Measurements from ENCODE around the gene PLOD3.

The PLOD3 gene

GRCh38 chr7:101238226-101239182 is 21.1 kb upstream of the PLOD3 start:
- DNase-seq: no peak

DNA sequence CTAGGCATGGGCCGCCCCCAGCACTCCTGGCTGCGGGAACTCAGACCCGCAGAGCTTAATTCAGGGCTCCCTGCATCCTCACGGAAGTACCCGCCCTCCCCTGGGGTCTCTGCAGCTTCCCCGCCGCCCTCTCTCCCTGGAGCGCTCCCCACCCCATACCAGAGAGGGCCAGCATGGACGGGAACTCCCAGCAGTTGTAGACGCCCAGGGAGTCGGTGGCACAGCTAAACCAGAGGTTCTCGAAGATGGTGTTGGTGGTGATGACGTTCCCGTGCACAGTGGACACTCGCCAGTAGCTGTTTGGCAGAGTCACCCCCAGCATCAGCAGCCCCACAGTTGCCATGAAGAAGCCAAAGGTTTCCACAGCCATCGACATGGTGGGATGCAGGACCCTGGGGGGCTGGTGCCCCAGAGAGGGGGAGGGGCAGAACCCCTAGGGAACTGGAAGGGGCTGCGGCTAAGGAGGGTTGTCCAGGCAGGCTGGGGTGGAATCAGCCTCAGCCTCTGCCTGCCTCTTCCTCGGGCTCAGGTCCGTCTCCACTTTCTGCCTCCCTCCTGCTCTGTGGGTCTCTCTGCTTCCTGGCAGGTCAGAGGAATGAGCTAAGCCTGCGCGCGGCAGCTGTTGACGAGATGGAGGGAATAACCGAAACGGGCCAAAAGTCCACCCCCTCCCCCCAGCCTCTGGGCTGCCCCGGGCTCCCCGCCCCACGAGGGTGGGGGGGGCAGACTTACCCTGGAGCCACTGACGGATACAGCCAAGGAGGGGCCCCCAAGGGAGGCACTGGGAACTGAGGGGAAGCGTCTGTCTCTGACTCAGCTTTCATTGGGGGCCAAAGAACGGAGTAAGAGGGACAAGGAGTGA is 20.1 kb upstream of the PLOD3 start, which contains the start of gene CLDN15:
CLDN15 (minus strand) TSS at position 597 of the 862 bp plus-strand sequence; CDS start at position 376, 221 bp downstream.
- DNase-seq: no peak

- DNase-seq: no peak
These were observed 19.0 kb upstream of the PLOD3 start for GRCh38 chr7:101236292-101236835.

- no peak for DNase-seq
These were observed 18.1 kb upstream of the PLOD3 start for GRCh38 chr7:101235522-101235921.

DNA sequence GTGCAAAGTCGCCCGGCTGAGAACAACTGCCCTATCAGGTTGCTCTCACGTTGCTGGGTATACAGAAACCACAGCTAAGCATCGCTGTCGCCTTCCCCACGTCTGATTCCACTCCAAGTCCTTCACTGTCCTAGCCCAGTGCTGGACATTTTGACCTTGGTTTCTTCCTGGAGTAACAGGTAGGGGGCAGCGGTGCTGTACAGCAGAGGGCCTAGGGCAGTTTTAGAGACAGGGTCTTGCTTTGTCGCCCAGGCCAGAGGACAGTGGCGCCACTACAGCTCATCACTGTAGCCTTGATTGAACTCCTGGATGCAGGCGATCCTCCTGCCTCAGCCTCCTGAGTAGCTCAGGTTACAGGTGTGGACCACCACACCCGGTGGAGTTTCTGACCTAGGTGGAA is 17.7 kb upstream of the PLOD3 start:
- no peak for DNase-seq

- no peak for DNase-seq
These were observed 17.3 kb upstream of the PLOD3 start for GRCh38 chr7:101234636-101235035.

GRCh38 chr7:101233907-101234547 is 16.6 kb upstream of the PLOD3 start:
- no peak for DNase-seq

GRCh38 chr7:101232141-101232850 is 14.9 kb upstream of the PLOD3 start:
- no peak for DNase-seq

DNA sequence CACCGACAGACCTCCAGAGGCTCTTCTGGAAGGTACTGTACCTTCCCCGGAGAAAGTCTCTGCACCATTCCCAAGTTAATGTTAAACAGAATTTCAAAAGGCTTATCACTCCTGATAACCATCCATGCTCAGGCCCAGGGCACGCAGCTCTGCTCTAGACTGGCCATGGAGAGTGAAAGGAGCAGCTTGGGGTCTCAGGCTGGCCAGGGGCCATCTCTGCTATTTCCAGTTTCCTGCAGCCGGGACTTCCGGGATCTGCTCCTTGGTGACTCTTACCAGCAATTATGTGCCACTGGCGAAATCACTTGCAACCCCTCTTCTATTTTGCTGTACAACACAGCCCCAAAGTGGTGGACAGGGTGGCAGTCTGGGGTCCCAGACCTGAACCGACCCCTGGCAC is 14.3 kb upstream of the PLOD3 start:
- no peak for DNase-seq

GRCh38 chr7:101226721-101227120 is 9.3 kb upstream of the PLOD3 start:
- no peak for DNase-seq

- DNase-seq: no peak
These were observed 8.3 kb upstream of the PLOD3 start for GRCh38 chr7:101225650-101226049.

DNA sequence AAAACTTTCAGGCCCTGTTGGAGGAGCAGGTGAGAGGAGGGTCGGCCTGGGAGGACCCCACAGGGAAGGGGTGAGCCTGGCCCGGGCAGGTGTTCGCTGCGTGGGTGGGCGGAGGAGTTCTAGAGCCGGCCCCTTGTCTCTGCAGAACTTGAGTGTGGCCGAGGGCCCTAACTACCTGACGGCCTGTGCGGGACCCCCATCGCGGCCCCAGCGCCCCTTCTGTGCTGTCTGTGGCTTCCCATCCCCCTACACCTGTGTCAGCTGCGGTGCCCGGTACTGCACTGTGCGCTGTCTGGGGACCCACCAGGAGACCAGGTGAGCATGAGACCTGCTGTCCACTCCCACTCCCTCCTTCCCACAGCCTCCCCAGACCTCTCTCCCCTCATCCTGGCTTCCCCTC is 6.1 kb upstream of the PLOD3 start:
- DNase-seq: no peak

DNA sequence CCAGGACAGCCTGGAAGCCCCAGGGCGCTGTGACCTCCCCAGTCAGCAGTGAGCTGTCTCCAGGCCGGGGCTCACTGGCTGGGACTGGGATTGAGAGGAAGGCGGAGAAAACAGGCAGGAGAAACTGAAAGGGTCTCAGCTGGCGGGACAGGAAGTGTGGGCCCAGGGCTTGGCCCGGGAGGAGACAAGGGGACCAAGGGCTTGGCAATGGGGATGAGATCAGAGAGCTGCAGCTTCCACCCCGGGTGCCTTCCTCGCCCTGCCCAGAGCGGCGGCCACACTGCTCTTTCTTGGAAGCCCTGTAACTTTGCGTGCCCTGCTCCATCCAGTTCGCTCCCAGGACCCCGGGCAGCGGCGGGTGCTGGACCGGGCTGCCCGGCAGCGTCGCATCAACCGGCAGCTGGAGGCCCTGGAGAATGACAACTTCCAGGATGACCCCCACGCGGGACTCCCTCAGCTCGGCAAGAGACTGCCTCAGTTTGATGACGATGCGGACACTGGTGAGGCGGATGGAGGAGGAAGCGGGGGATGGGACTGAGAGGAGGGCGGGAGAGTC is 5.0 kb upstream of the PLOD3 start:
- no peak for DNase-seq

DNA sequence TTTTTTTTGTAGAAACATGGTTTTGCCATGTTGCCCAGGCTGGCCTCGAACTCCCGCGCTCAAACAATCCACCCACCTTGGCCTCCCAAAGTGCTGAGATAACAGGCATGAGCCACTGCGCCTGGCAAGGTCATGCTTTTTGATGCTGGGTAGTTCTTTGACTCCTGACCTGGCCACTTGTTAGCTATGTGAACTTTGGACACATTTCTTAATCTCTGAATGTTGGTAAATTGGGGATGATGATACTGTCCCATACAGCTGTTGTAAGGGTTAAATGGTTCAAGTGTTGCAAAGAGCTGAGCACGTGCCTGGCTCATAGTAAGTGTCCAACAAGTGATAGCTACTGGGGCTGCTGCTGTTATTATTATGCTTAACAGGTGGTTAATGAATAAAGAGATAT is 2.9 kb upstream of the PLOD3 start:
- DNase-seq: no peak

DNA sequence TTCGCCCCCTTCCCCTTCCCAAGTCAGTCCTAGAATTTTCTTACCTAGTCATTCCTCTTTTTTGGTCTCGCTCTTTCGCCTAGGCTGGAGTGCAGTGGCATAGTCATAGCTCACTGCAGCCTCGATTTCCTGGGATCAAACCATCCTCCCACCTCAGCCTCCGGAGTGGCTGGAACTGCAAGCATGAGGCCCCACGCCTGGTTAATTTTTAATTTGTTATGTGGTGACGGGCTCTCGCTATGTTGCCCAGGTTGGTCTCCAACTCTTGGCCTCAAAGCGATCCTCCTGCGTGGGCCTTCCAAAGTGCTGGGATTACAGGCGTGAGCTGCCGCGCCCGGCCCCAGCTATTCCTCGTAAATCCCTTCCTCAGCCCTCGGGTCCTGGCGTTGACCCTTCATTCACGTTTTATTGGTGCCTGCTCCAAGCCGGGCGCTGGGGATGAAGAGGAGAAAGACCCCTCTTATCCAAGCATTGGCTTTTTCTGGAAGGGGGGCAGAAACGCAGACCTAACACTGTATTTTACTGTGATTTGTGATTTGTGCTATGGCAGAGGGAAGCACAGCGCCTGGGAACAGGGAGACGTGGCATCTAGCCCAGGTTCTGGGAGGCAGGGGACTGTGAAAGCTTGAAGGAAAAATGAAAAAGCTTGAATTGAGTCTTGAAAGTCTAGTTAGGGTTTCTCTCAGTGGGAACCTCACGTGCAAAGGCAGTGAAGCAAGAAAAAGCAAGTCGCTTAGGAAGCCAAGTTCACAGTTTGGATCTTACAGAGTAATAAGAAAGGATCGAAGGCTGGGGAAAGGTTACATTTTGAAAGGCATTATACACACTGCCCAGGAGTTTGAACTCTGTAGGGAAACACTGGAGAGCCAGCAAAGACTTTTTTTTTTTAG is 1.1 kb upstream of the PLOD3 start:
- no peak for DNase-seq

DNA sequence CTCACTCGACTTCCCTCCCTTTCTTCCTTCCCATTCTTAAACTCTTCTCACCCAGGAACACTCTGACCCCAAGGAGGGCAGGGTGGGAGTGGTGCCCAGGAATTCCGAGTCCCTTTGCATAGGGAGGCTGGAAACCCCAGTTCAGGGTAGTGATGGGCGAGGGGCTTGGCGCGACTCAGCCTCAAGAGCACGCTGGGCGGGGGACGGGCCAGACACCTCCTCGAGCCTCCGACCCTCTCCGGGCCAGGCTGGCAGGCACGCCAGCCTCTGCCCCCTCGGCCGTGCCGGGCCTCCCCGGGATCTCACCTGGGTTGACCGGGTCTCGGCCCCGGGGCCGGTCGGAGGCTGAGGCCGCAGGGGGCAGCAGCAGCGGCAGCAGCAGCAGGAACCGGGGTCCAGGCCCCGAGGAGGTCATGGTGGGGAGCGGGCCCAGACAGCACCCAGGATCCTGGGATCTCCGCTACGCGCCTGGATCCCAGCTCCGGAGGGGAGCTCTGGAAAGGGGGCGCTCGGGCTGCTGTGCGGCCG is 457 bp downstream of the PLOD3 start:
- DNase-seq: no peak

DNA sequence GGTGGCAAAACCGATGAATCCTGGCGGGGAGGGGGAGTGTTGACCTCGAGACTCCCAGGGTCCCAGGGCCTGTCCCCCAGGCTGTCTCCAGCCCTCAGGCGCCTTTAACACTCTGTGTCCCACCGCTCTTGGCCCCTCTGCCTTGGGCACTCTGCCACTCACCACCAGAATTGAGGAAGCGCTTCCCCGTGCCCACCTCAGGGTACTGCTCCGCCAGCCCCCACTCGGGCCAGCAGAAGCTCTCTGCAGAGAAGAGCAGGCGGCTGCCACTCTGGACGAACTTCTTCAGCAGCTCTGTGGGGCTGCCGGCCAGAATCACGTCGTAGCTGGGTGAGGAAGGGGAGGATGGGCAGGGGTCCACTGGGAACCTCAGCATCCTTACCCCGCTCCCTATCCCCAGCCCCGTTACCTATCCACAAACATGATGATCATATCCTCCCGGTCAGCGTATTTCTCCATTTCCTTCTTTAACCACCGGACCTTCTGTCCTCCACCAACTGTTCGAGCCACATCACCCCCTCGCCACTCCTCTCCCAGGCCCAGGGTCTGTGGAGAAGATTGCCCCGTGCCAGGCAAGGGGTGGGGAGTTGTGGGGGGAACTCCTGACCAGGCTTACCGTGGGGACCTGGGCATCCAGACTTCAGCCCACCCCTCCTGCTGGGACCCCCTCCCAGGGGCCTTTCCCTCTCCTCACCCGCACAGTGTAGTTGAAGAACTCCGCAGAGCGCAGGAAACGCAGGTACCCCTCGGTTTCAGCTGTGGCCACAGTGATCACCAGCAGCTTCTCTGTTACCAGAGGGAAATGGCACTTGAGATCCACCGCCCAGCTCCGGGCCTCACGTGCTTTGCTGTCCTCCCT is 1.2 kb downstream of the PLOD3 start:
- no peak for DNase-seq

DNA sequence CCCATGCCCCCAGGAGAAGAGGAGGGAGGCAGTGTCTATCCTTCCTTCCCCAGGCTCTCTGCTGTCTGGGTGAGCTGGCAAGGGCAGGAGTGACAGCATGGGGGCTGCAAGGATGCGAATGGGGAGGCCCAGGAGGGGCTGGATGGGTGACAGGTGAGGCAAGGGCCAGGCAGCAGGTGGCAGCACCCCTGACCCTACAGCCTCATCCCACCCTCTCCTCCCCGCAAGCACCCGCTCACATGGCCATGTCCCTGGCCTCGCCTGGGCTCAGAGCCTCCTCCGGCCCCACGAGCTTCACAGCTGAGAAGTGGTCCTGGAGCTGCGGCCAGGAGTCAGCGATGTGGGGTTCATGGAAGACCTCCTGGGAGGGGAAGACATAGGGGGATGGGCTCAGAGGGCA is 5.4 kb downstream of the PLOD3 start:
- no peak for DNase-seq

DNA sequence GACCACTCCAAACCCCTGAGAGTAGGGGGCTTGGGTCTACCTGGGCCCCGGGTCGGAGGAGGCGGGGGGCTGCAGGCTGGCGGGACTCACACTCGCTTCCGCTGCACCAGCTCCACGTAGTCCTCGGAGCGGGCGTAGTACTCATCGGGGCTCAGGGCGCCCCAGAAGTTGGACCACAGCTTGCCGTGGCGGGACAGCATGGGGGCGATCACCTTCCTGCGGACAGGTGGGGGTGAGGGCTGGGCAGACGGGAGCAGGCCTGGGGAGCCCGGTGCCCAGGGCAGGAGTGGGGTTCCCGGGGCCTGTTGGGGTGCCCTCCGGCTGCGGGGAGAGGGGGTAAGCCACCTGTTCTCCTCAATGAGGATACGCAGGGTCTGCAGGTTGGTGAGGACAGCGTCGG is 5.9 kb downstream of the PLOD3 start:
- no peak for DNase-seq

- DNase-seq: no peak
These were observed 7.2 kb downstream of the PLOD3 start for GRCh38 chr7:101210143-101210542.

All from NCI-H2029 treated with DMSO at 0.1 percent for 48 hours (cell line).